Gastrocnemius medialis (tissue), 4 donors: ENCODE measurements around the gene TARBP2.

Source experiments
- CTCF ChIP-seq, 5 experiments: fragments of 450-650 bp in 3 of 5; fragments of 200-600 bp in 2 of 5; sonication (generic) in 2 of 5; IDR thresholded peaks in 4 of 5; conservative IDR thresholded peaks in 1 of 5; 1 replicate in 4 of 5; 2 replicates in 1 of 5; pipeline ENCODE4 v1.5.1; 2016 to 2019; ENCODE audit warnings: antibody characterized with exemption in 5 of 5, mild to moderate bottlenecking in 3 of 5, moderate library complexity in 3 of 5
- POLR2A ChIP-seq, 2 donors: fragments of 450-650 bp; IDR thresholded peaks; one replicate each; pipeline ENCODE4 v1.6.1; 2017; ENCODE audit warnings: antibody characterized with exemption in 2 of 2, mild to moderate bottlenecking in 2 of 2, moderate library complexity in 2 of 2

GRCh38 chr12:53461591-53461990 lies 39.5 kb upstream of the TARBP2 start:
- TF ChIP-seq CTCF (IDR thresholded peaks at IDR 0.05 in 4 of 5, conservative IDR thresholded peaks at IDR 0.05 in 1 of 5) (no peak), POLR2A (IDR thresholded peaks at IDR 0.05) (peak in 1 of 2 donors; percentile 4)
